GM23338 (cell line): ENCODE data around the gene RETSAT. TPM values are rescaled to one million over a fixed set of nuclear protein-coding genes. Genes with fewer than 3 reads are reported as not detected.

ENCODE experiments used
- ATAC-seq: fragments of 200-7000 bp; cut with Tn5 transposase; 3 replicates; pipeline ENCODE4 v1.9.1; 2020
- DNase-seq: peaks from one replicate; pipeline ENCODE4 v3.0.0-alpha.2; 2015; ENCODE audit warnings: low spot score
- H2AFZ ChIP-seq: fragments of 200-600 bp; sonication (generic); 2 replicates; pipeline ENCODE4 v1.8.0; 2016; ENCODE audit warnings: antibody characterized with exemption, mild to moderate bottlenecking, moderate library complexity
- H3F3A ChIP-seq: fragments of 200-600 bp; sonication (generic); replicated peaks from 2 replicates; pipeline ENCODE4 v1.8.0; 2017; ENCODE audit warnings: antibody characterized with exemption, mixed run types, low read depth
- H3K27ac ChIP-seq: fragments of 200-600 bp; sonication (generic); 2 replicates; pipeline ENCODE4 v1.6.1; 2016; ENCODE audit warnings: low read depth
- H3K27me3 ChIP-seq: fragments of 200-600 bp; sonication (generic); 2 replicates; pipeline ENCODE4 v1.8.0; 2016; ENCODE audit warnings: mild to moderate bottlenecking, mixed run types, moderate library complexity; ENCODE audit not compliant: insufficient read depth
- H3K36me3 ChIP-seq: fragments of 200-600 bp; sonication (generic); 2 replicates; pipeline ENCODE4 v1.8.0; 2016; ENCODE audit warnings: mild to moderate bottlenecking; ENCODE audit not compliant: insufficient read depth
- H3K4me1 ChIP-seq: fragments of 200-600 bp; sonication (generic); 2 replicates; pipeline ENCODE4 v1.8.0; 2016; ENCODE audit warnings: mild to moderate bottlenecking, moderate library complexity; ENCODE audit not compliant: insufficient read depth
- H3K4me2 ChIP-seq: fragments of 200-600 bp; sonication (generic); 2 replicates; pipeline ENCODE4 v1.7.1; 2017; ENCODE audit warnings: mixed run types
- H3K4me3 ChIP-seq: fragments of 200-600 bp; sonication (generic); 2 replicates; pipeline ENCODE4 v1.6.1; 2016; ENCODE audit warnings: mixed run types
- H3K79me2 ChIP-seq: fragments of 200-600 bp; sonication (generic); replicated peaks from 2 replicates; pipeline ENCODE4 v1.8.0; 2017; ENCODE audit warnings: mild to moderate bottlenecking; ENCODE audit not compliant: insufficient read depth
- H3K9me2 ChIP-seq: fragments of 200-600 bp; sonication (generic); 2 replicates; pipeline ENCODE4 v1.8.0; 2017; ENCODE audit not compliant: insufficient read depth
- H4K20me1 ChIP-seq: fragments of 200-600 bp; sonication (generic); replicated peaks from 2 replicates; pipeline ENCODE4 v1.8.0; 2017; ENCODE audit warnings: mild to moderate bottlenecking; ENCODE audit not compliant: insufficient read depth
- H3K27ac Mint-ChIP-seq: 2 replicates; pipeline ENCODE4 v1.8.0; 2020; ENCODE audit warnings: inconsistent platforms, mild to moderate bottlenecking, moderate library complexity, mixed read lengths
- H3K27me3 Mint-ChIP-seq: 3 replicates; pipeline ENCODE4 v1.8.0; 2022; ENCODE audit warnings: low read depth, mild to moderate bottlenecking, moderate library complexity, mixed read lengths, inconsistent platforms; ENCODE audit not compliant: insufficient read depth, poor library complexity
- H3K36me3 Mint-ChIP-seq: 3 replicates; pipeline ENCODE4 v1.8.0; 2021; ENCODE audit warnings: low read depth, mild to moderate bottlenecking, inconsistent platforms, moderate library complexity, mixed read lengths
- H3K4me1 Mint-ChIP-seq: 3 replicates; pipeline ENCODE4 v1.8.0; 2020; ENCODE audit warnings: mild to moderate bottlenecking, inconsistent platforms, mixed read lengths
- H3K4me3 Mint-ChIP-seq: 3 replicates; pipeline ENCODE4 v1.8.0; 2021; ENCODE audit warnings: moderate library complexity, mild to moderate bottlenecking, inconsistent platforms, mixed read lengths
- H3K9me3 Mint-ChIP-seq: 3 replicates; pipeline ENCODE4 v1.8.0; 2020; ENCODE audit warnings: moderate library complexity, mild to moderate bottlenecking, inconsistent platforms, mixed read lengths
- CREB1 ChIP-seq: fragments of 250-450 bp; sonication (Bioruptor Pico); IDR thresholded peaks from 2 replicates; pipeline ENCODE4 v1.5.0; 2020; ENCODE audit warnings: low read depth, mild to moderate bottlenecking, moderate library complexity
- EZH2 ChIP-seq: fragments of 200-600 bp; sonication (generic); IDR thresholded peaks from one replicate; pipeline ENCODE4 v1.8.0; 2017; ENCODE audit warnings: antibody characterized with exemption, mild to moderate bottlenecking, low read depth; ENCODE audit not compliant: unreplicated experiment
- JUNB ChIP-seq: IDR thresholded peaks from one replicate; pipeline ENCODE4 v1.6.1; 2016; ENCODE audit warnings: antibody characterized with exemption; ENCODE audit not compliant: unreplicated experiment
- STAT1 ChIP-seq: IDR thresholded peaks from one replicate; pipeline ENCODE4 v1.6.1; 2016; ENCODE audit warnings: antibody characterized with exemption; ENCODE audit not compliant: unreplicated experiment
- polyA plus RNA-seq: library from polyadenylated mRNA; unstranded; fragments of >200 nt; fragmentation: Nextera tagmentation; extraction: Ambion mirVana; gene quantifications from 2 replicates; pipeline ENCODE4 v1.2.1, GENCODE V29; 2016
- total RNA-seq: library from RNA; depleted of rRNA; stranded (reverse); fragments of >200 nt; shearing (Covaris generic); gene quantifications from 2 replicates; pipeline ENCODE4 v1.2.3, GENCODE V29; 2014
- TF ChIP-seq, protein P1 (sequence below), 2 experiments: fragments of 200-600 bp in 1 of 2; sonication (generic) in 1 of 2; conservative IDR thresholded peaks; 2 replicates each; pipeline versions ENCODE4 v1.5.1 to v1.6.1; 2016 to 2017; ENCODE audit warnings: antibody characterized with exemption in 2 of 2, low read depth in 2 of 2, mild to moderate bottlenecking in 2 of 2, moderate library complexity in 1 of 2
- TF ChIP-seq, protein P2 (sequence below): IDR thresholded peaks from 2 replicates; pipeline ENCODE4 v1.6.1; 2016; ENCODE audit warnings: antibody characterized with exemption
- TF ChIP-seq, protein P3 (sequence below): fragments of 250-450 bp; sonication (Bioruptor Pico); IDR thresholded peaks from 2 replicates; pipeline ENCODE4 v1.5.0; 2020; ENCODE audit warnings: mild to moderate bottlenecking, moderate library complexity

RETSAT gene
- total and polyA plus RNA-seq, 2 experiments from 2014 or later = 2.3 to 16.4 TPM

DNA sequence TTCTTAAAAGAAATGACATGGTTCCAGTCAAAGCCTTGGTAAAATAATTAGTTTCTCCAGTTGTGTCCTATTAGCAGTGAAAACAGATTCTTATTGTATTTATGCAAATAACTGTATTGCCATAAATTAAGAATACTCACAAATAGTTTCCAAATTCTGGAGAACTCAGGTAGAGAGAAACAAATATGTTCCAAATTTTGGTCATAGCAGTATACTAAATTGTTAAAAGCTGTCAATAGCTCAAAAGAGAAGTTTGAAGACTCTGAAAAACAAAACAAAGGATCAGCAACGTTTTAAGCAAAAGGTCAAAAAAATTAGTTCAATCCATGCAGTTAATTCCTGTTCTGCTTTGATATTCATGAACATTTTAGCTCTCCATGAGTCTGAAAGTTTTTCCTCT, 25.7 kb upstream of the RETSAT start:
- H3K36me3 Mint-ChIP-seq = peaks cover 44% of the 10 kb centered on the region
- Histone ChIP-seq H3K36me3 (peaks cover 16% of the 10 kb centered on the region), H2AFZ (no peak overlapping the region), H3K4me2 (no peak overlapping the region), H4K20me1 (no peaks in the 10 kb centered on the region), H3K4me1 (peaks cover 5% of the 10 kb centered on the region; the same call in 1 of the 2 replicates), H3K4me3 (no peak overlapping the region), H3K9me2 (no peaks in the 10 kb centered on the region), H3K27ac (no peak overlapping the region), H3K27me3 (no peaks in the 10 kb centered on the region), H3K79me2 (no peaks in the 10 kb centered on the region), H3F3A (no peaks in the 10 kb centered on the region)
- no peak overlapping the region for H3K4me3 Mint-ChIP-seq
- H3K4me1 Mint-ChIP-seq = peaks cover 9% of the 10 kb centered on the region
- TF ChIP-seq JUNB (no peak), STAT1 (no peak), EZH2 (no peak), CREB1 (CRISPR knock-in tag) (no peak)
- TF ChIP-seq, protein P1, sequence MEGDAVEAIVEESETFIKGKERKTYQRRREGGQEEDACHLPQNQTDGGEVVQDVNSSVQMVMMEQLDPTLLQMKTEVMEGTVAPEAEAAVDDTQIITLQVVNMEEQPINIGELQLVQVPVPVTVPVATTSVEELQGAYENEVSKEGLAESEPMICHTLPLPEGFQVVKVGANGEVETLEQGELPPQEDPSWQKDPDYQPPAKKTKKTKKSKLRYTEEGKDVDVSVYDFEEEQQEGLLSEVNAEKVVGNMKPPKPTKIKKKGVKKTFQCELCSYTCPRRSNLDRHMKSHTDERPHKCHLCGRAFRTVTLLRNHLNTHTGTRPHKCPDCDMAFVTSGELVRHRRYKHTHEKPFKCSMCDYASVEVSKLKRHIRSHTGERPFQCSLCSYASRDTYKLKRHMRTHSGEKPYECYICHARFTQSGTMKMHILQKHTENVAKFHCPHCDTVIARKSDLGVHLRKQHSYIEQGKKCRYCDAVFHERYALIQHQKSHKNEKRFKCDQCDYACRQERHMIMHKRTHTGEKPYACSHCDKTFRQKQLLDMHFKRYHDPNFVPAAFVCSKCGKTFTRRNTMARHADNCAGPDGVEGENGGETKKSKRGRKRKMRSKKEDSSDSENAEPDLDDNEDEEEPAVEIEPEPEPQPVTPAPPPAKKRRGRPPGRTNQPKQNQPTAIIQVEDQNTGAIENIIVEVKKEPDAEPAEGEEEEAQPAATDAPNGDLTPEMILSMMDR (conservative IDR thresholded peaks at IDR 0.05; ENCODE audit: low read depth in 2 of 2) = no peak
- TF ChIP-seq, protein P2, sequence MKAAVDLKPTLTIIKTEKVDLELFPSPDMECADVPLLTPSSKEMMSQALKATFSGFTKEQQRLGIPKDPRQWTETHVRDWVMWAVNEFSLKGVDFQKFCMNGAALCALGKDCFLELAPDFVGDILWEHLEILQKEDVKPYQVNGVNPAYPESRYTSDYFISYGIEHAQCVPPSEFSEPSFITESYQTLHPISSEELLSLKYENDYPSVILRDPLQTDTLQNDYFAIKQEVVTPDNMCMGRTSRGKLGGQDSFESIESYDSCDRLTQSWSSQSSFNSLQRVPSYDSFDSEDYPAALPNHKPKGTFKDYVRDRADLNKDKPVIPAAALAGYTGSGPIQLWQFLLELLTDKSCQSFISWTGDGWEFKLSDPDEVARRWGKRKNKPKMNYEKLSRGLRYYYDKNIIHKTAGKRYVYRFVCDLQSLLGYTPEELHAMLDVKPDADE = no peak
- TF ChIP-seq, protein P3, sequence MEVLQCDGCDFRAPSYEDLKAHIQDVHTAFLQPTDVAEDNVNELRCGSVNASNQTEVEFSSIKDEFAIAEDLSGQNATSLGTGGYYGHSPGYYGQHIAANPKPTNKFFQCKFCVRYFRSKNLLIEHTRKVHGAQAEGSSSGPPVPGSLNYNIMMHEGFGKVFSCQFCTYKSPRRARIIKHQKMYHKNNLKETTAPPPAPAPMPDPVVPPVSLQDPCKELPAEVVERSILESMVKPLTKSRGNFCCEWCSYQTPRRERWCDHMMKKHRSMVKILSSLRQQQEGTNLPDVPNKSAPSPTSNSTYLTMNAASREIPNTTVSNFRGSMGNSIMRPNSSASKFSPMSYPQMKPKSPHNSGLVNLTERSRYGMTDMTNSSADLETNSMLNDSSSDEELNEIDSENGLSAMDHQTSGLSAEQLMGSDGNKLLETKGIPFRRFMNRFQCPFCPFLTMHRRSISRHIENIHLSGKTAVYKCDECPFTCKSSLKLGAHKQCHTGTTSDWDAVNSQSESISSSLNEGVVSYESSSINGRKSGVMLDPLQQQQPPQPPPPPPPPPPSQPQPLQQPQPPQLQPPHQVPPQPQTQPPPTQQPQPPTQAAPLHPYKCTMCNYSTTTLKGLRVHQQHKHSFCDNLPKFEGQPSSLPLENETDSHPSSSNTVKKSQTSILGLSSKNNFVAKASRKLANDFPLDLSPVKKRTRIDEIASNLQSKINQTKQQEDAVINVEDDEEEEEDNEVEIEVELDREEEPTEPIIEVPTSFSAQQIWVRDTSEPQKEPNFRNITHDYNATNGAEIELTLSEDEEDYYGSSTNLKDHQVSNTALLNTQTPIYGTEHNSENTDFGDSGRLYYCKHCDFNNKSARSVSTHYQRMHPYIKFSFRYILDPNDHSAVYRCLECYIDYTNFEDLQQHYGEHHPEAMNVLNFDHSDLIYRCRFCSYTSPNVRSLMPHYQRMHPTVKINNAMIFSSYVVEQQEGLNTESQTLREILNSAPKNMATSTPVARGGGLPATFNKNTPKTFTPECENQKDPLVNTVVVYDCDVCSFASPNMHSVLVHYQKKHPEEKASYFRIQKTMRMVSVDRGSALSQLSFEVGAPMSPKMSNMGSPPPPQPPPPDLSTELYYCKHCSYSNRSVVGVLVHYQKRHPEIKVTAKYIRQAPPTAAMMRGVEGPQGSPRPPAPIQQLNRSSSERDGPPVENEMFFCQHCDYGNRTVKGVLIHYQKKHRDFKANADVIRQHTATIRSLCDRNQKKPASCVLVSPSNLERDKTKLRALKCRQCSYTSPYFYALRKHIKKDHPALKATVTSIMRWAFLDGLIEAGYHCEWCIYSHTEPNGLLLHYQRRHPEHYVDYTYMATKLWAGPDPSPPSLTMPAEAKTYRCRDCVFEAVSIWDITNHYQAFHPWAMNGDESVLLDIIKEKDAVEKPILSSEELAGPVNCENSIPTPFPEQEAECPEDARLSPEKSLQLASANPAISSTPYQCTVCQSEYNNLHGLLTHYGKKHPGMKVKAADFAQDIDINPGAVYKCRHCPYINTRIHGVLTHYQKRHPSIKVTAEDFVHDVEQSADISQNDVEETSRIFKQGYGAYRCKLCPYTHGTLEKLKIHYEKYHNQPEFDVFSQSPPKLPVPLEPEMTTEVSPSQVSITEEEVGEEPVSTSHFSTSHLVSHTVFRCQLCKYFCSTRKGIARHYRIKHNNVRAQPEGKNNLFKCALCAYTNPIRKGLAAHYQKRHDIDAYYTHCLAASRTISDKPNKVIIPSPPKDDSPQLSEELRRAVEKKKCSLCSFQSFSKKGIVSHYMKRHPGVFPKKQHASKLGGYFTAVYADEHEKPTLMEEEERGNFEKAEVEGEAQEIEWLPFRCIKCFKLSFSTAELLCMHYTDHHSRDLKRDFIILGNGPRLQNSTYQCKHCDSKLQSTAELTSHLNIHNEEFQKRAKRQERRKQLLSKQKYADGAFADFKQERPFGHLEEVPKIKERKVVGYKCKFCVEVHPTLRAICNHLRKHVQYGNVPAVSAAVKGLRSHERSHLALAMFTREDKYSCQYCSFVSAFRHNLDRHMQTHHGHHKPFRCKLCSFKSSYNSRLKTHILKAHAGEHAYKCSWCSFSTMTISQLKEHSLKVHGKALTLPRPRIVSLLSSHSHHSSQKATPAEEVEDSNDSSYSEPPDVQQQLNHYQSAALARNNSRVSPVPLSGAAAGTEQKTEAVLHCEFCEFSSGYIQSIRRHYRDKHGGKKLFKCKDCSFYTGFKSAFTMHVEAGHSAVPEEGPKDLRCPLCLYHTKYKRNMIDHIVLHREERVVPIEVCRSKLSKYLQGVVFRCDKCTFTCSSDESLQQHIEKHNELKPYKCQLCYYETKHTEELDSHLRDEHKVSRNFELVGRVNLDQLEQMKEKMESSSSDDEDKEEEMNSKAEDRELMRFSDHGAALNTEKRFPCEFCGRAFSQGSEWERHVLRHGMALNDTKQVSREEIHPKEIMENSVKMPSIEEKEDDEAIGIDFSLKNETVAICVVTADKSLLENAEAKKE (CRISPR knock-in tag) = no peak
- H3K9me3 Mint-ChIP-seq = peaks cover 22% of the 10 kb centered on the region
- ATAC-seq (no peak), DNase-seq (no peak)
- peaks cover 4% of the 10 kb centered on the region for H3K27me3 Mint-ChIP-seq
- no peak overlapping the region for H3K27ac Mint-ChIP-seq
